Kidney (tissue), 14 donors: ENCODE results near the gene PLCL2. TPM values are rescaled to one million over a fixed set of nuclear protein-coding genes. Genes with fewer than 3 reads are reported as not detected.
"Not testable (repeated sequence)": the region's sequence is repeated elsewhere in the genome, so short reads cannot be mapped to it uniquely, and the experiment has no call there.

Source experiments
- DNase-seq, 5 donors: peaks; one replicate each; pipeline ENCODE4 v3.0.0-alpha.2; 2013 to 2020
- FAIRE-seq: peaks from 2 replicates; lab custom pipeline; 2012; peaks lifted over from hg19 to GRCh38; lab: Jason Lieb, UNC
- H3K27ac ChIP-seq, 2 donors: one replicate each; pipeline ENCODE4 v1.7.0; 2013; ENCODE audit warnings: low read depth in 2 of 2, low read length in 2 of 2, inconsistent platforms in 1 of 2
- H3K27me3 ChIP-seq: one replicate; pipeline ENCODE4 v1.7.1; 2013; ENCODE audit warnings: low read length, inconsistent platforms; ENCODE audit not compliant: control insufficient read depth, insufficient read depth
- H3K36me3 ChIP-seq, 3 donors: one replicate each; pipeline versions ENCODE4 v1.7.0 to v1.7.1; 2013; ENCODE audit warnings: low read length in 3 of 3, control low read depth in 1 of 3, inconsistent platforms in 1 of 3; ENCODE audit not compliant: insufficient read depth in 3 of 3, control insufficient read depth in 2 of 3
- H3K4me1 ChIP-seq, 3 donors: one replicate each; pipeline versions ENCODE4 v1.7.0 to v1.7.1; 2013; ENCODE audit warnings: low read length in 3 of 3, inconsistent platforms in 1 of 3, low read depth in 1 of 3; ENCODE audit not compliant: control insufficient read depth in 2 of 3, insufficient read depth in 2 of 3
- H3K4me3 ChIP-seq, 3 donors: one replicate each; pipeline versions ENCODE4 v1.7.0 to v1.8.1; 2013; ENCODE audit warnings: low read length in 3 of 3, control low read depth in 1 of 3, inconsistent platforms in 1 of 3
- H3K9ac ChIP-seq, 3 donors: one replicate each; pipeline versions ENCODE4 v1.7.0 to v1.7.1; 2013; ENCODE audit warnings: low read length in 3 of 3, control low read depth in 1 of 3, inconsistent platforms in 1 of 3
- H3K9me3 ChIP-seq, 3 donors: one replicate each; pipeline versions ENCODE4 v1.7.0 to v1.7.1; 2013; ENCODE audit warnings: low read length in 3 of 3, control low read depth in 1 of 3, inconsistent platforms in 1 of 3; ENCODE audit not compliant: control insufficient read depth in 2 of 3, insufficient read depth in 1 of 3
- CTCF ChIP-seq: IDR thresholded peaks from 3 replicates; pipeline ENCODE4 v1.5.1; 2012; ENCODE audit warnings: mild to moderate bottlenecking, moderate library complexity, borderline replicate concordance; ENCODE audit not compliant: insufficient read depth; ENCODE audit errors: extremely low read depth
- intact Hi-C: fragments of 100-400 bp; cut with DNase I; formaldehyde crosslinking; loops from one replicate; pipeline ENCODE4 v1.11.1; 2022
- polyA plus RNA-seq: library from polyadenylated mRNA; stranded (reverse); fragments of 350-450 nt; fragmentation: Illumina TruSeq; extraction: RNeasy Lipid Tissue Mini Kit (QIAGEN cat#74804); gene quantifications from one replicate; pipeline ENCODE4 v1.2.3, GENCODE V29; 2014; ENCODE audit warnings: low read depth, low replicate concordance; ENCODE audit not compliant: insufficient read depth
- total RNA-seq: library from RNA; stranded (reverse); fragmentation: NEBNext Ultra II Directional; extraction: Animal tissue kit (Norgen Biotek cat#: 25700); gene quantifications from one replicate; pipeline ENCODE4 v1.2.1, GENCODE V29; 2021
- donor health status: control.
- donor health status: control.
- donor health status: control.
- donor health status: control.
- donor health status: control.
- donor health status: DM: yes; HTN: yes; CAD: no.
- donor health status: Normal renal cell carcinoma (clear cell type).

The PLCL2 gene
- total and polyA plus RNA-seq, 2 donors from 2014 or later: 10.5 to 19.1 TPM

GRCh38 chr3:17125738-17126442 lies 241.1 kb downstream of the PLCL2 start:
- Histone ChIP-seq H3K9ac (no peak overlapping the region), H3K36me3 (no peaks in the 10 kb centered on the region), H3K4me3 (no peak overlapping the region), H3K4me1 (no peaks in the 10 kb centered on the region), H3K9me3 (peaks cover 0 to 5% (median 0%) of the 10 kb centered on the region in 3 donors), H3K27me3 (no peaks in the 10 kb centered on the region), H3K27ac (no peak overlapping the region)
- TF ChIP-seq CTCF: no peak
- DNase-seq: no peak
- no peak for FAIRE-seq
- intact Hi-C loops: no loop called here

DNA sequence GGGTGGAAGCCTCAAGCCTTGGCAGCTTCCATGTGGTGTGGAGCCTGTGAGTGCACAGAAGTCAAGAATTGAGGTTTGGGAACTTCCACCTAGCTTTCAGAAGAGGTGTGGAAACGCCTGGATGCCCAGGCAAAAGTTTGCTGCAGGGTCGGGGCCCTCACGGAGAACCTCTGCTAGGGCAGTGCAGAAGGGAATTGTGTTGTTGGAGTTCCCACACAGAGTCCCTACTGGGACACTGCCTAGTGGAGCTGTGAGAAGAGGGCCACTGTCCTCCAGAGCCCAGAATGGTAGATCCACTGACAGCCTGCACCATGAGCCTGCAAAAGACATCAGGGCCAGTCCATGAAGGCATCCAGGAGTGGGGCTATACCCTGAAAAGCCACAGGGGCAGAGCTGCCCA lies 243.9 kb downstream of the PLCL2 start:
- H3K4me1 ChIP-seq, FAIRE-seq, H3K27ac ChIP-seq, intact Hi-C loops, H3K27me3 ChIP-seq, DNase-seq, H3K9ac ChIP-seq, H3K9me3 ChIP-seq, H3K36me3 ChIP-seq, H3K4me3 ChIP-seq: not testable (repeated sequence)

GRCh38 chr3:17129556-17129955 lies 244.8 kb downstream of the PLCL2 start:
- DNase-seq: no peak
- no peak overlapping the region for H3K4me3 ChIP-seq

GRCh38 chr3:17130956-17131355 lies 246.2 kb downstream of the PLCL2 start:
- intact Hi-C loops: no loop called here
- no peaks in the 10 kb centered on the region for H3K9me3 ChIP-seq
- no peaks in the 10 kb centered on the region for H3K36me3 ChIP-seq
- FAIRE-seq (no peak), DNase-seq (no peak)
- H3K9ac ChIP-seq: no peak overlapping the region
- H3K27ac ChIP-seq: no peak overlapping the region
- no peaks in the 10 kb centered on the region for H3K4me1 ChIP-seq
- no peaks in the 10 kb centered on the region for H3K27me3 ChIP-seq
- no peak for TF ChIP-seq CTCF
- no peak overlapping the region for H3K4me3 ChIP-seq

More at GRCh38 chr3:17129556-17129955, 244.8 kb downstream of the PLCL2 start:
- TF ChIP-seq CTCF: no peak
- H3K27ac ChIP-seq: no peak overlapping the region
- no peaks in the 10 kb centered on the region for H3K27me3 ChIP-seq
- no peaks in the 10 kb centered on the region for H3K4me1 ChIP-seq
- intact Hi-C loops: no loop called here
- no peak overlapping the region for H3K9ac ChIP-seq
- FAIRE-seq: no peak
- H3K36me3 ChIP-seq: no peaks in the 10 kb centered on the region
- H3K9me3 ChIP-seq: no peaks in the 10 kb centered on the region
